ENCODE measurements around the gene PLEKHM2. TPM values are rescaled to one million over a fixed set of nuclear protein-coding genes. Genes with fewer than 3 reads are reported as not detected.

Gene PLEKHM2
- total and polyA plus RNA-seq, 2 of the 4 experiments (the other 2 are of a cell fraction): 24.7 to 48.0 TPM

GRCh38 chr1:15736038-15736891 lies 52.1 kb downstream of the PLEKHM2 start, which contains the start of gene SLC25A34:
TSS of gene SLC25A34 (plus strand) at chr1:15736258. CDS start at chr1:15736486, 228 bp downstream.
- H2BK15ac ChIP-seq (ENCODE audit: low read depth, low read length): no peak within 1 kb of the TSS
- H3K4ac ChIP-seq (ENCODE audit: low read depth, low read length): no peak within 1 kb of the TSS
- no peak within 1 kb of the TSS for H2AK5ac ChIP-seq (ENCODE audit: low read depth, low read length)
- H3K4me1 ChIP-seq (ENCODE audit: control insufficient read depth, insufficient read depth, low read length): no peaks in the 10 kb centered on the region
- H3K23ac ChIP-seq (ENCODE audit: low read depth, low read length): no peak within 1 kb of the TSS
- H3K14ac ChIP-seq (replicated peaks; ENCODE audit: low read depth, low read length): no peak within 1 kb of the TSS
- BruUV-seq (replicated peaks): no TSS peak
- no peaks in the 10 kb centered on the region for H3K27me3 ChIP-seq (ENCODE audit: control insufficient read depth, insufficient read depth, low read length)
- no peak within 1 kb of the TSS for H3K9ac ChIP-seq (ENCODE audit: low read depth, low read length)
- H3K4me3 ChIP-seq (ENCODE audit: insufficient read depth, low read depth, low read length): no peak within 1 kb of the TSS
- no peak within 1 kb of the TSS for H4K5ac ChIP-seq (ENCODE audit: low read depth, low read length)
- peaks cover 39% of the 10 kb centered on the region for H3K36me3 ChIP-seq (ENCODE audit: control insufficient read depth, insufficient read depth, low read length)
- in situ Hi-C loops (cut with MboI; ENCODE audit: low sequenced_read_pairs): no loop called here
- ATAC-seq (ENCODE audit: low read depth) (no peak), DNase-seq (no peak)
- no peak within 1 kb of the TSS for H2BK5ac ChIP-seq (ENCODE audit: low read depth, low read length, poor library complexity, severe bottlenecking)
- H4K20me1 ChIP-seq (ENCODE audit: insufficient read depth, low read length): no peaks in the 10 kb centered on the region; the same call in 1 of the 2 replicates
- H4K8ac ChIP-seq (ENCODE audit: low read depth in 2 of 2, low read length in 2 of 2): no peak within 1 kb of the TSS
- H3K56ac ChIP-seq (ENCODE audit: extremely low read depth, insufficient read depth, low read length): no peak within 1 kb of the TSS
- no peaks in the 10 kb centered on the region; a peak in 1 of 4 replicates for H3K79me1 ChIP-seq (ENCODE audit: low read depth in 1 of 2, low read length in 2 of 2)
- no peaks in the 10 kb centered on the region for H3K9me1 ChIP-seq (ENCODE audit: insufficient read depth, low read length)
- POLR2A ChIA-PET (ENCODE audit: unreplicated experiment): no interaction called here
- H2BK20ac ChIP-seq (ENCODE audit: low read depth, low read length): no peak within 1 kb of the TSS
- intact Hi-C loops (cut with micrococcal nuclease): no loop called here
- no peak within 1 kb of the TSS for H2AFZ ChIP-seq (replicated peaks; ENCODE audit: low read length, poor library complexity)
- 87% methylated on average over 23 of the region's 35 CpGs; no CpG with 5 or more reads in 1 of the 2 experiments for WGBS, 2 experiments (ENCODE audit: extremely low coverage in 2 of 2, insufficient read length in 1 of 2)
- no peak for TF ChIP-seq RAD21 (IDR thresholded peaks at IDR 0.05; ENCODE audit: low read length)
- no peak within 1 kb of the TSS for H3K4me2 ChIP-seq (ENCODE audit: low read depth, low read length)
- CTCF ChIA-PET: no interaction called here
- dilution Hi-C loops (cut with HindIII; ENCODE audit: low sequenced_read_pairs, unreplicated experiment): no loop called here
- no peaks in the 10 kb centered on the region for H3K9me3 ChIP-seq (ENCODE audit: control insufficient read depth, insufficient read depth, low read length)
- H3K27ac ChIP-seq (ENCODE audit: insufficient read depth, low read length): no peak within 1 kb of the TSS
- no peak within 1 kb of the TSS for H2BK120ac ChIP-seq (ENCODE audit: low read depth, low read length)
- H3K18ac ChIP-seq (ENCODE audit: low read depth, low read length): no peak within 1 kb of the TSS
- no peak within 1 kb of the TSS for H2AK9ac ChIP-seq (replicated peaks; ENCODE audit: low read depth, low read length, poor library complexity)
- H4K91ac ChIP-seq (ENCODE audit: insufficient read depth, low read depth, low read length): no peak within 1 kb of the TSS

All from IMR-90 (cell line).